ENCODE measurements around the gene IL1R2.

GRCh38 chr2:102064679-102065674 is 73.2 kb downstream of the IL1R2 start:
- TF ChIP-seq, protein P1, sequence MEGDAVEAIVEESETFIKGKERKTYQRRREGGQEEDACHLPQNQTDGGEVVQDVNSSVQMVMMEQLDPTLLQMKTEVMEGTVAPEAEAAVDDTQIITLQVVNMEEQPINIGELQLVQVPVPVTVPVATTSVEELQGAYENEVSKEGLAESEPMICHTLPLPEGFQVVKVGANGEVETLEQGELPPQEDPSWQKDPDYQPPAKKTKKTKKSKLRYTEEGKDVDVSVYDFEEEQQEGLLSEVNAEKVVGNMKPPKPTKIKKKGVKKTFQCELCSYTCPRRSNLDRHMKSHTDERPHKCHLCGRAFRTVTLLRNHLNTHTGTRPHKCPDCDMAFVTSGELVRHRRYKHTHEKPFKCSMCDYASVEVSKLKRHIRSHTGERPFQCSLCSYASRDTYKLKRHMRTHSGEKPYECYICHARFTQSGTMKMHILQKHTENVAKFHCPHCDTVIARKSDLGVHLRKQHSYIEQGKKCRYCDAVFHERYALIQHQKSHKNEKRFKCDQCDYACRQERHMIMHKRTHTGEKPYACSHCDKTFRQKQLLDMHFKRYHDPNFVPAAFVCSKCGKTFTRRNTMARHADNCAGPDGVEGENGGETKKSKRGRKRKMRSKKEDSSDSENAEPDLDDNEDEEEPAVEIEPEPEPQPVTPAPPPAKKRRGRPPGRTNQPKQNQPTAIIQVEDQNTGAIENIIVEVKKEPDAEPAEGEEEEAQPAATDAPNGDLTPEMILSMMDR (IDR thresholded peaks at IDR 0.05), result no peak
- TF ChIP-seq POLR2A (IDR thresholded peaks at IDR 0.05), result no peak

All from testis (tissue), 2 donors.